GM21447 (cell line): ENCODE results near the gene PRKCZ.
"Not testable (repeated sequence)": the region's sequence is repeated elsewhere in the genome, so short reads cannot be mapped to it uniquely, and the experiment has no call there.

Source experiments
- ATAC-seq: cut with Tn5 transposase; IDR thresholded peaks from one replicate; pipeline ENCODE4 v1.9.1; 2021; ENCODE audit not compliant: unreplicated experiment

Gene PRKCZ

DNA sequence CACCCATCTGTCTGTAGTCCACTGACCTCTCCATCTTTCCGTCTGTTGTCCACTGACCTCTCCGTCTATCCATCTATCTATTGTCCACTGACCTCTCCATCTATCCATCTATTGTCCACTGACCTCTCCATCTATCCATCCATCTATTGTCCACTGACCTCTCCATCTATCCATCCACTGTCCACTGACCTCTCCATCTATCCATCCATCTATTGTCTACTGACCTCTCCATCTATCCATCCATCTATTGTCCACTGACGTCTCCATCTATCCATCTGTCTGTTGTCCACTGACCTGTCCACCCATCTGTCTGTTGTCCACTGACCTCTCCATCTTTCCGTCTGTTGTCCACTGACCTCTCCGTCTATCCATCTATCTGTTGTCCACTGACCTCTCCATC is 97.7 kb downstream of the PRKCZ start:
- not testable (repeated sequence) for ATAC-seq

DNA sequence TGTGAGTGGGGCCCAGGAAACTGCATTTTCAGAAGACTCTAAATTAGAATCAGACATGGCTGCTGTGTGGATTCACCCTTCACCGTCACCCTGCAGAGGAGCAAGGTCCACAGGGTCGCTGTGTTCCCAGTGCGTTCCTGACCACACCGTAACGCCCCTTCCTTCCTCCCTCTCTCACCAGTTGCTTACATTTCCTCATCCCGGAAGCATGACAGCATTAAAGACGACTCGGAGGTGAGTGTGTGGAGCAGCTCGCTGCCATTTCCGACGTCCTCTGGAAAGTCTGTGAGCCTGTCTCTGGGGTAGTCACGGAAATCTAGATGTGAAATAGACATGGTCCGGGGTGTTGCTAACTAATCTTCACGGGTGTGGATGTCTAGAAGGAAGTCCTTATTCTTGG is 98.5 kb downstream of the PRKCZ start:
- no peak for ATAC-seq

GRCh38 chr1:2150801-2151200 is 100.6 kb downstream of the PRKCZ start:
- no peak for ATAC-seq

DNA sequence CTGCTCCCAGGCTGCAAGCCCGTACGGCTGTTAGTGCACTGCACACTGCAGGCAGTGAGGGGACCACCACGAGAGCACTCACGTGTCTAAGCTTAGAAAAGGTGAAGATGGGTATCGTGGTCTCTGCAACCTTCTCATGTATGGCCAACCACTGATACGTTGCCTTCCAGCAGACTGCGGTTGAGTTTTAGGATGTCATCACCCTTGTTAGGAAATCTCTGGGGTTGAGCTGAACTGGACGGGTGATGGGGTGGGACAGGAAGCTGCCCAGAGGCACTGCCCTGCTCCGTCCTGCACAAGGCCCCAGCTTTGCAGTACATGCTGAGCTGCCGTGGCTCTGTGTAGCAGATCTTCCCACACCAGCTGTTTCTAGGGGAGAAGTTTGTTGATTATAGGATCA is 101.0 kb downstream of the PRKCZ start:
- ATAC-seq = no peak

- no peak for ATAC-seq
These were observed 101.7 kb downstream of the PRKCZ start for GRCh38 chr1:2151911-2152310.

DNA sequence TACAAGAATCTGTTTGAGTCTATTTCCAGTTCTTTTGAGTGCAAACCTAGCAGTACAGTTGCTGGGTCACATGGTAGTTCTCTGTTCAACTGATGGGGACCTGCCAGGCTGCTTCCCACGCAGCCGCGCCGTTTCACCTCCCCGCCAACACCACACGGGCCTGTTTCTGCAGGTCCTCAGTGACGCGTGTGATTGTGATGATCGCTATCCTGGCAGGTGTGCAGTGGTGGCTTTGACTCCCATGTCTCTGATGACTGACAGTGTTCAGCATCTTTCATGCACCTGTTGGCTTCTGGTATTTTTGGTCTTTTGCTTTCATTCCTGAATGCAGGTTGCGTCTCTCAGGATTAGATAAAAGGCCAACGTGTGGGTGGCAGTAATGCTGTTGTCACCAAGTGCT is 102.7 kb downstream of the PRKCZ start:
- no peak for ATAC-seq

GRCh38 chr1:2154022-2154421 is 103.8 kb downstream of the PRKCZ start:
- ATAC-seq = no peak

- no peak for ATAC-seq
These were observed 105.0 kb downstream of the PRKCZ start for GRCh38 chr1:2155147-2155598.

DNA sequence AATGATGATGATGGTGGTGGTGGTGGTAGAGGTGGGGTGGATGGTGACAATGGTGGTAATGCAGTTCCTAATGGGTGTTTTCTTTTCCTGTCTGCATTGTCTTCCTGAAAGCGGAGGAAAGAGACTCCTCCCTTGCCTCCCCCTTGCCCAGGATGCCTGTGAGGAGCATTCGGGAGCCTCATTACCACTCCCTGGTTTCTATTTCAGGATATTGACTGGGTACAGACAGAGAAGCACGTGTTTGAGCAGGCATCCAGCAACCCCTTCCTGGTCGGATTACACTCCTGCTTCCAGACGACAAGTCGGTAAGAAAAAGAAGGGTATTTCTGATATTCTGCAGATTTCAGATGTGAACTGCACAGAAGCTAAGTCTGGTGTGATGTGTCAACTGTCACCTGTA is 105.6 kb downstream of the PRKCZ start:
- no peak for ATAC-seq

- no peak for ATAC-seq
These were observed 106.7 kb downstream of the PRKCZ start for GRCh38 chr1:2156866-2157265.

DNA sequence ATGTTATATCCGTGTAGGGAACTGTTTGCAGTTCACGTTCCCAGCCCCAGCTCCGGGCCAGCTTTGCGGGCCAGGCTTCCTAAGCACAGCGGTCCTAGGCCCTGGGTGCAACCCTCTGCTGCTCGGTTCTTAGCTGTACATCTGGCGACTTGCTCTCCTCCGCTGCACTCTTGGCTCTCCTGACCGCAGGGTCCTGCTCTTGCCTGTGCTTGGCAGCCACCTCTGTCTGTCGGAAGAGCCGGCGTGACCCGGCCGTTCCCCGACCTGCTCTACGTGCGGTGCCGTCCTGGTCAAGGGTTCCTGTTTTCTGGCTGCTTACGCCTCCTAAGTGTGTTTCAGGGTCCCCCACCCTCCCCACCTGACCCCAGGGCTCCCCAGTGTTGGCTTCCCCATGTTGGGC is 107.6 kb downstream of the PRKCZ start:
- ATAC-seq = no peak

- no peak for ATAC-seq
These were observed 108.1 kb downstream of the PRKCZ start for GRCh38 chr1:2158272-2158671.

GRCh38 chr1:2159124-2159523 is 108.9 kb downstream of the PRKCZ start:
- ATAC-seq = no peak

GRCh38 chr1:2160451-2161300 is 110.5 kb downstream of the PRKCZ start:
- no peak for ATAC-seq

DNA sequence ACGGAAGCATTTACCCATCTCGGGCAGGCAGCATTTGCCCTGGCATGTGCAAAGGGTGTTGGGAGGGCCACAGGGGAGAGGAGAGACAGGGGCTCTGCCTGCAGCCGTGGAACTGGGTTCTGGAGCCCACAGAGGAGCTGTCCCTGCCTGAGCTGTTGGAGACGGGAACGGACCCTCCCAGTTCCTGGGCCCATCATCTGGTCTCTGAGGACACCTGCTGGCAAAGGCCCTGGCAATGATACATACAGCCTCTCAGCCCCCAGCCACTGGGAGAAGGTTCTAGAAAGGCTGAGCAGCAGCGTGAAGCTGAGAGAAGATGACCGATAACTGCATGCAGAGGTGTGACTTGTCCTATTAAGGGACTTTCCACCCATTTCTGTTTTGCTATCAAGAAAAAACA is 113.0 kb downstream of the PRKCZ start:
- no peak for ATAC-seq

DNA sequence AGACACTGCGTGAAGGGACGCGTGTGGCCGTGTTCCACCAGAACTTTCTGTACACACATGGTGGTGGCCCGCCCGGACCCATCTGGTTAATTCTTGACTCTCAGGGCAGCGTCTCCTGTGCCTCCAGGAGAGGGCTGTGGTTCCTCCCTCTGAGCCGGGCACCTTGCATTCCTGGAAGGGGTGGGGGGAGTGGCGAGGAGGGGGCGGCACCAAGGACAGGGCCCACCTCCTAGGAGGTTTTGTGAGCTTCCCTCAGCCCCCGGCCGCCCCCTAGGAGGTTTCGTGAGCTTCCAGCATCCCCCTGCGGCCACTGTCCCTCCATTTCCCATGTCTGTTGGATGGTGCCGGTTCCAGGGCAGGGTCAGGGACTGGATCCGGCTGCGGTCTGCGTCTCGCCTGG is 115.4 kb downstream of the PRKCZ start:
- ATAC-seq = no peak

GRCh38 chr1:2166254-2166653 is 116.0 kb downstream of the PRKCZ start:
- ATAC-seq = no peak

DNA sequence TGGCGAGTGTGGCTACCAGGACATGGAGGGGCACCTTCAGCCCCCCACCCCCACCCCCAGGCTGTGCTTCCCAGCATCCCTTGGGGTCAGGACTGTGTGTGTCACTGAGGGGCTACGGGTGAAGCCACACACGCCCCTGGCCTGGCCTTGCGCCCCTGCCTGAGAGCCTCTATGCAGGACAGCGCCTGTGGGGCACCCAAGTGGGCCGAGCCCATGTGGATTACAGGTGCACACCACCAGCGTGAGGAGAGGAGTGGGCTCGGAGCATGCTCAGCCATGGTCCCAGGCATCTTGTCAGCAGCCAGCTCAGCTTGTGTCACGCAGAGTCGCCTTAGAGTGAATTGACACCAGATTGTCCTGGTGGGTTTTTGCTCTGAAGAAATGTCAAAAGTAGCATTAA is 116.5 kb downstream of the PRKCZ start:
- ATAC-seq = no peak

DNA sequence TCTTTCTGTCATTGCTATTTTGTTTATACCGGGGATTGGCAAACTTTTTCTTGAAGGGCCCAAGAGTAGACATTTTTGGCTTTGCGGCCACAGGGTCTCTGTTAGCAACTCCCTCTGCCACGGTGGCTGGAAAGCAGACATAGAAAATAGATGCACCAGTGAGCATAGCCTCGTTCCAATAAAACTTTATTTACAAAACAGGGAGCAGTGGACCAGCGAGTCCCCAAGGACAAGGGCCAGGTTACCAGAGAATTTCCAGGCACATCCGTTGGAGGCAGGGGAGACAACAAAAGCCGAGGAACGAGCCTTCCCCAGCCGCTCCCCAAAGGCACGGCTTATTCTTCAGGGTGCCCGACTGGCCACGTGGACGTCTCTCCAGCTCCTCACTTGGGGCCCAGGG is 117.9 kb downstream of the PRKCZ start:
- ATAC-seq = no peak

DNA sequence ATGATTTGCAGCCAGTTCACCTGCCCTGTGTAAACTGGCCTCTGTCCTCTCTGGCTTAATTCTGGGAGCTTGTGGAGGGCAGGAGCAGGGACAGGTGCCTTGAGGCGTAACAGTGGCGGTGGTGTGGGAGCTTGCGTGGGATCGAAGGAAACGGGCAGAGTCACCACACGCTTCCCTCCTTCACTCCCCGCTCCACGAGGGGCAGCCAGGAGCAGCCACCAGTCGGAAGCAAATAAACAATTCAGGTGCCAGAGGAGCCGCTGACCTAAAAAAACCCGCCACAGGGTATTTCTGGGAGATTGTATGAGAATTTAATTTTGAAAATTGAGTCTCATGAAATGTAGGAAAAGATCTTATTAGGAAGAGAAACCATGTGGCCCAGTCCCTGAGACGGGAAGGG is 118.3 kb downstream of the PRKCZ start:
- ATAC-seq = no peak

- ATAC-seq = no peak
These were observed 119.1 kb downstream of the PRKCZ start for GRCh38 chr1:2169200-2169836.

GRCh38 chr1:2170211-2170610 is 120.0 kb downstream of the PRKCZ start:
- ATAC-seq = no peak

- ATAC-seq = no peak
These were observed 121.8 kb downstream of the PRKCZ start for GRCh38 chr1:2172012-2172411.
